ENCODE measurements around the gene ARHGAP15. TPM values are rescaled to one million over a fixed set of nuclear protein-coding genes. Genes with fewer than 3 reads are reported as not detected.

ARHGAP15 gene
- total RNA-seq, 2 experiments from 2014 or later = 72.1 to 98.4 TPM

GRCh38 chr2:143816916-143817315 lies 687.7 kb downstream of the ARHGAP15 start:
- Histone ChIP-seq H3K4me2 (ENCODE audit: low read length) (no peak overlapping the region), H3K4me3 (ENCODE audit: low read depth, low read length, poor library complexity, severe bottlenecking) (no peak overlapping the region), H3K4me1 (ENCODE audit: insufficient read depth, low read length, poor library complexity, severe bottlenecking) (no peaks in the 10 kb centered on the region), H4K20me1 (ENCODE audit: insufficient read depth, low read length) (no peaks in the 10 kb centered on the region), H3K9me2 (ENCODE audit: insufficient read depth, low read length) (no peaks in the 10 kb centered on the region), H3K27ac (ENCODE audit: low read depth, low read length, poor library complexity, severe bottlenecking) (no peak overlapping the region), H3K79me2 (ENCODE audit: insufficient read depth, low read depth, low read length) (no peaks in the 10 kb centered on the region), H3K36me3 (ENCODE audit: insufficient read depth, low read length) (no peaks in the 10 kb centered on the region), H2AFZ (ENCODE audit: low read length) (no peak overlapping the region), H3K9me3 (ENCODE audit: low read length) (no peaks in the 10 kb centered on the region)
- no peak for DNase-seq (ENCODE audit: low spot score)
- intact Hi-C loops (cut with micrococcal nuclease; ENCODE audit: unreplicated experiment) = no loop called here
- POLR2A ChIA-PET = no interaction called here
- TF ChIP-seq CTCF (conservative IDR thresholded peaks at IDR 0.05; ENCODE audit: low read length) (no peak), EZH2phosphoT487 (IDR thresholded peaks at IDR 0.05; ENCODE audit: borderline replicate concordance, low read depth, low read length) (no peak)
- CTCF ChIA-PET (ENCODE audit: unreplicated experiment) = no interaction called here
- BruUV-seq (replicated peaks) = no TSS peak

Small RNAs within 50 kb of the gene (small RNA-seq; reads per million reads assigned to genes)
- not detected for gene MTND4LP12

All from OCI-LY7 (cell line).